ENCODE measurements around the gene ATP2A2.
"Not testable (repeated sequence)": the region's sequence is repeated elsewhere in the genome, so short reads cannot be mapped to it uniquely, and the experiment has no call there.

Gene ATP2A2

GRCh38 chr12:110280779-110281548, at the start of gene ATP2A2:
Gene ATP2A2 (plus strand): TSS chr12:110281247. CDS start chr12:110281790, 543 bp downstream.
- DNase-seq = peak; percentile 76

GRCh38 chr12:110233212-110233903, 47.7 kb upstream of the ATP2A2 start:
- DNase-seq = no peak

- DNase-seq = no peak
Observed at GRCh38 chr12:110234331-110234751, 46.7 kb upstream of the ATP2A2 start.

GRCh38 chr12:110234755-110235154, 46.3 kb upstream of the ATP2A2 start:
- DNase-seq = no peak

- DNase-seq = no peak
Observed at GRCh38 chr12:110235383-110235782, 45.7 kb upstream of the ATP2A2 start.

- no peak for DNase-seq
Observed at GRCh38 chr12:110243227-110243626, 37.8 kb upstream of the ATP2A2 start.

- DNase-seq = no peak
Observed at GRCh38 chr12:110244372-110244771, 36.7 kb upstream of the ATP2A2 start.

GRCh38 chr12:110244829-110245228, 36.2 kb upstream of the ATP2A2 start:
- DNase-seq = no peak

- no peak for DNase-seq
Observed at GRCh38 chr12:110245369-110245772, 35.7 kb upstream of the ATP2A2 start.

GRCh38 chr12:110246636-110247339, 34.3 kb upstream of the ATP2A2 start:
- DNase-seq = no peak

GRCh38 chr12:110247340-110248095, 33.5 kb upstream of the ATP2A2 start:
- peak; percentile 82 for DNase-seq

- no peak for DNase-seq
Observed at GRCh38 chr12:110248096-110248447, 33.0 kb upstream of the ATP2A2 start.

GRCh38 chr12:110249105-110249504, 31.9 kb upstream of the ATP2A2 start:
- no peak for DNase-seq

GRCh38 chr12:110249716-110250225, 31.3 kb upstream of the ATP2A2 start:
- DNase-seq = no peak

- no peak for DNase-seq
Observed at GRCh38 chr12:110251381-110251780, 29.7 kb upstream of the ATP2A2 start.

- no peak for DNase-seq
Observed at GRCh38 chr12:110252716-110253115, 28.3 kb upstream of the ATP2A2 start.

GRCh38 chr12:110253176-110253575, 27.9 kb upstream of the ATP2A2 start:
- no peak for DNase-seq

- peak; percentile 91 for DNase-seq
Observed at GRCh38 chr12:110254971-110255540, 26.0 kb upstream of the ATP2A2 start.

- not testable (repeated sequence) for DNase-seq
Observed at GRCh38 chr12:110255890-110256456, 25.1 kb upstream of the ATP2A2 start.

GRCh38 chr12:110256780-110257431, 24.1 kb upstream of the ATP2A2 start:
- peak; percentile 14 for DNase-seq

GRCh38 chr12:110258466-110258865, 22.6 kb upstream of the ATP2A2 start:
- no peak for DNase-seq

Data from DMS79 treated with DMSO at 0.1 percent for 48 hours (cell line).